CD14-positive monocyte (primary cell): Measurements from ENCODE around the gene RWDD4. TPM values are rescaled to one million over a fixed set of nuclear protein-coding genes. Genes with fewer than 3 reads are reported as not detected.

ENCODE experiments used
- DNase-seq, 3 donors: peaks; one replicate each; pipeline ENCODE4 v3.0.0-alpha.2; 2011 to 2022
- H2AFZ ChIP-seq: 2 replicates; pipeline ENCODE4 v1.6.0; 2012; ENCODE audit warnings: mild to moderate bottlenecking, low read depth, low read length, inconsistent platforms; ENCODE audit not compliant: insufficient read depth, poor library complexity, severe bottlenecking
- H3K27ac ChIP-seq, 2 donors: 1 replicate in 1 of 2; 2 replicates in 1 of 2; pipeline ENCODE4 v1.5.1; 2012 to 2013; ENCODE audit warnings: low read length in 2 of 2, control low read depth in 1 of 2, inconsistent platforms in 1 of 2, low read depth in 1 of 2, mild to moderate bottlenecking in 1 of 2
- H3K27me3 ChIP-seq, 2 donors: one replicate each; pipeline versions ENCODE4 v1.6.0 to v1.6.1; 2011 to 2013; ENCODE audit warnings: low read length in 2 of 2; ENCODE audit not compliant: control insufficient read depth in 2 of 2, insufficient read depth in 2 of 2
- H3K36me3 ChIP-seq, 2 donors: replicated peaks in 1 of 2; 1 replicate in 1 of 2; 2 replicates in 1 of 2; pipeline versions ENCODE4 v1.5.1 to v1.6.1; 2012 to 2013; ENCODE audit warnings: low read length in 2 of 2, control low read depth in 1 of 2, inconsistent platforms in 1 of 2, mild to moderate bottlenecking in 1 of 2; ENCODE audit not compliant: insufficient read depth in 2 of 2, control insufficient read depth in 1 of 2
- H3K4me1 ChIP-seq, 2 donors: 1 replicate in 1 of 2; 2 replicates in 1 of 2; pipeline versions ENCODE4 v1.5.1 to v1.6.1; 2012 to 2013; ENCODE audit warnings: low read length in 2 of 2, control low read depth in 1 of 2, inconsistent platforms in 1 of 2, mild to moderate bottlenecking in 1 of 2, moderate library complexity in 1 of 2; ENCODE audit not compliant: insufficient read depth in 2 of 2, control insufficient read depth in 1 of 2
- H3K4me2 ChIP-seq: replicated peaks from 2 replicates; pipeline ENCODE3; 2012; ENCODE audit warnings: low read length, moderate library complexity, mild to moderate bottlenecking; ENCODE audit not compliant: poor library complexity, severe bottlenecking; ENCODE audit errors: extremely low read depth
- H3K4me3 ChIP-seq, 3 experiments: fragments of 200-600 bp in 1 of 3; sonication (generic) in 1 of 3; replicated peaks in 1 of 3; 1 replicate in 2 of 3; 2 replicates in 1 of 3; pipeline ENCODE4 v1.5.1; 2011 to 2013; ENCODE audit warnings: low read length in 3 of 3, mild to moderate bottlenecking in 3 of 3, control low read depth in 2 of 3, low read depth in 2 of 3, inconsistent platforms in 1 of 3, moderate library complexity in 1 of 3
- H3K79me2 ChIP-seq: 2 replicates; pipeline ENCODE4 v1.6.0; 2012; ENCODE audit warnings: mild to moderate bottlenecking, control low read depth, inconsistent platforms, low read length, moderate library complexity; ENCODE audit not compliant: insufficient read depth
- H3K9ac ChIP-seq: 2 replicates; pipeline ENCODE4 v1.6.0; 2017; ENCODE audit warnings: low read length, mild to moderate bottlenecking; ENCODE audit not compliant: insufficient read depth, poor library complexity, severe bottlenecking
- H3K9me3 ChIP-seq, 2 donors: replicated peaks in 1 of 2; 1 replicate in 1 of 2; 2 replicates in 1 of 2; pipeline versions ENCODE4 v1.5.1 to v1.6.1; 2012 to 2013; ENCODE audit warnings: low read length in 2 of 2, control low read depth in 1 of 2; ENCODE audit not compliant: control insufficient read depth in 1 of 2, insufficient read depth in 1 of 2
- H4K20me1 ChIP-seq: 2 replicates; pipeline ENCODE4 v1.6.0; 2012; ENCODE audit warnings: mild to moderate bottlenecking, low read length, control low read depth, moderate library complexity; ENCODE audit not compliant: insufficient read depth
- H3K27ac Mint-ChIP-seq, 7 donors: one replicate each; pipeline ENCODE4 v1.8.0; 2020; ENCODE audit warnings: mild to moderate bottlenecking in 7 of 7, mixed read lengths in 7 of 7, moderate library complexity in 6 of 7, inconsistent platforms in 2 of 7
- H3K27me3 Mint-ChIP-seq, 3 donors: one replicate each; pipeline ENCODE4 v1.8.0; 2021 to 2022; ENCODE audit warnings: low read depth in 3 of 3, mild to moderate bottlenecking in 3 of 3, mixed read lengths in 3 of 3, moderate library complexity in 3 of 3, inconsistent platforms in 1 of 3
- H3K36me3 Mint-ChIP-seq, 2 donors: one replicate each; pipeline ENCODE4 v1.8.0; 2020; ENCODE audit warnings: mixed read lengths in 2 of 2, inconsistent platforms in 1 of 2, mild to moderate bottlenecking in 1 of 2
- H3K4me1 Mint-ChIP-seq: one replicate; pipeline ENCODE4 v1.8.0; 2020; ENCODE audit warnings: mild to moderate bottlenecking, mixed read lengths
- H3K4me3 Mint-ChIP-seq, 2 donors: one replicate each; pipeline ENCODE4 v1.8.0; 2020; ENCODE audit warnings: mild to moderate bottlenecking in 2 of 2, mixed read lengths in 2 of 2, moderate library complexity in 1 of 2
- H3K9me3 Mint-ChIP-seq, 7 donors: one replicate each; pipeline ENCODE4 v1.8.0; 2020 to 2022; ENCODE audit warnings: mixed read lengths in 7 of 7, mild to moderate bottlenecking in 6 of 7, moderate library complexity in 6 of 7, inconsistent platforms in 2 of 7
- WGBS: methylation state at CpG from one replicate; pipeline ENCODE4 v1.1.5; 2013; ENCODE audit warnings: missing lambda C conversion rate; ENCODE audit not compliant: insufficient coverage; 5-methylcytosine and 5-hydroxymethylcytosine counted together
- intact Hi-C, 2 donors: fragments of 100-400 bp; cut with micrococcal nuclease; formaldehyde crosslinking; loops; one replicate each; pipeline versions ENCODE4 v1.15.0 to v1.15.1; 2023
- polyA plus RNA-seq, 3 donors: library from polyadenylated mRNA; depleted of rRNA in 1 of 3; unstranded in 2 of 3; stranded (reverse) in 1 of 3; fragments of 300-500 nt in 2 of 3; fragments of >200 nt in 1 of 3; fragmentation: Illumina TruSeq in 2 of 3; gene quantifications; 1 replicate in 2 of 3; 2 replicates in 1 of 3; pipeline ENCODE4 v1.2.3, GENCODE V29; 2012 to 2021
- TF ChIP-seq, protein P1 (sequence below): fragments of 200-600 bp; IDR thresholded peaks from one replicate; pipeline ENCODE4 v1.8.0; 2022; ENCODE audit warnings: antibody characterized with exemption, mild to moderate bottlenecking

The RWDD4 gene
- polyA plus RNA-seq, 3 donors = 4.4 to 21.2 (median 16.5) TPM

DNA sequence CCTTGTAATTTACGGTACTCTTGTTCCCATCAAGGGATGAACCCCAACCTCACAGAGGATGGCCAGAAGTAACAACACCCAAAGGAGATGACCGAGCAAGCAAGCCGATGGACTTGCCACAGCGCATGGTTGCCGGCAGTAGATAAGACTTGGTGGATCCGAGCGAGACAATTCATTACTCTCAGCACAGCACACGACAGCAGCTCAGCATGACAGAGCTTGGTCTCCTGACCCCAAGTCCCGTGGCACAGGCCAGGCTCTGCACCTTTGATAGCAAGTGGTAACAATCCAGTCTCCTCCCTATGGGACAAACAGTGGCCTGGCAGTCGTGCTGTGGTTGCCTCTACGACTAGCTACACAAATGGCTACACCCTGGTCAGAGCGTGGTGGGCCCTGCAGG is 26.3 kb downstream of the RWDD4 start:
- H3K4me1 ChIP-seq = no peaks in the 10 kb centered on the region
- no peak overlapping the region for H3K4me2 ChIP-seq
- intact Hi-C loops = no loop called here
- H3K27ac ChIP-seq = no peak overlapping the region
- H3K9me3 ChIP-seq = no peaks in the 10 kb centered on the region
- no peaks in the 10 kb centered on the region for H3K36me3 ChIP-seq
- H3K9me3 Mint-ChIP-seq = no peaks in the 10 kb centered on the region
- H3K36me3 Mint-ChIP-seq = no peaks in the 10 kb centered on the region
- no peak overlapping the region for H2AFZ ChIP-seq
- H3K27ac Mint-ChIP-seq = no peak overlapping the region
- H3K79me2 ChIP-seq = no peaks in the 10 kb centered on the region
- no peak overlapping the region for H3K9ac ChIP-seq
- peaks cover 0 to 2% (median 1%) of the 10 kb centered on the region in 3 donors for H3K27me3 Mint-ChIP-seq
- DNase-seq = no peak
- H3K4me3 ChIP-seq = no peak overlapping the region
- H3K4me1 Mint-ChIP-seq = no peaks in the 10 kb centered on the region
- no peaks in the 10 kb centered on the region for H4K20me1 ChIP-seq
- WGBS = 97% methylated on average over 12 of the region's 12 CpGs
- no peak overlapping the region for H3K4me3 Mint-ChIP-seq
- H3K27me3 ChIP-seq = no peaks in the 10 kb centered on the region
- TF ChIP-seq, protein P1, sequence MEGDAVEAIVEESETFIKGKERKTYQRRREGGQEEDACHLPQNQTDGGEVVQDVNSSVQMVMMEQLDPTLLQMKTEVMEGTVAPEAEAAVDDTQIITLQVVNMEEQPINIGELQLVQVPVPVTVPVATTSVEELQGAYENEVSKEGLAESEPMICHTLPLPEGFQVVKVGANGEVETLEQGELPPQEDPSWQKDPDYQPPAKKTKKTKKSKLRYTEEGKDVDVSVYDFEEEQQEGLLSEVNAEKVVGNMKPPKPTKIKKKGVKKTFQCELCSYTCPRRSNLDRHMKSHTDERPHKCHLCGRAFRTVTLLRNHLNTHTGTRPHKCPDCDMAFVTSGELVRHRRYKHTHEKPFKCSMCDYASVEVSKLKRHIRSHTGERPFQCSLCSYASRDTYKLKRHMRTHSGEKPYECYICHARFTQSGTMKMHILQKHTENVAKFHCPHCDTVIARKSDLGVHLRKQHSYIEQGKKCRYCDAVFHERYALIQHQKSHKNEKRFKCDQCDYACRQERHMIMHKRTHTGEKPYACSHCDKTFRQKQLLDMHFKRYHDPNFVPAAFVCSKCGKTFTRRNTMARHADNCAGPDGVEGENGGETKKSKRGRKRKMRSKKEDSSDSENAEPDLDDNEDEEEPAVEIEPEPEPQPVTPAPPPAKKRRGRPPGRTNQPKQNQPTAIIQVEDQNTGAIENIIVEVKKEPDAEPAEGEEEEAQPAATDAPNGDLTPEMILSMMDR = no peak

DNA sequence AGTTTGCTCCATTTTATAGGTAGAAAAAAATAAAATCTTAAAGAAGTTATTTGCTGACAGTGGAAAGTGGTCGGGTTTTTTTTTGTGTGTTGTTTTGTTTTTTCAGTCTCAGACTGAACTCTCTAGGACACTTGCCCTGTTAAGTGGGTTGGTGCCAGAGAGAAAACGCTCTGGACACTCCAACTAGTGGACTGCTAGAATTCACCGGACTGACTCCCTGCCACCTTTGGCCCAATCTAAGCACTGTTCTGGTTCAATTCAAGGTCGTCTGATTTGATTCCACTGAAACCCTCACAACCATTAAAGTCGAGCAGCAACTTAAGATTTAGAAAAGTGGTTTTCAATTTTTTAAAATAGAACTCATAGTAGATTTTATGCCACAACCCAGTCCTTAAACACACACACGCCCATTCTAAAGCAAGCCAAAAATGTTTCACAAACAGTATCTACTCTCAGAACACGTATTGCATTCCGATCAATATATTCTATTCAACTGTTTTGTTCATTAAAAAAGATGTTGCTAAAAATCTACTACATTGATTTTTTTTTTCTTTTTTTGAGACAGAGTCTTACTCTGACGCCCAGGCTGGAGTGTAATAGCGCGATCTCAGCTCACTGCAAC is 27.3 kb downstream of the RWDD4 start:
- Mint-ChIP-seq H3K9me3 (no peaks in the 10 kb centered on the region), H3K36me3 (no peaks in the 10 kb centered on the region), H3K27me3 (peaks cover 0 to 2% (median 1%) of the 10 kb centered on the region in 3 donors), H3K27ac (peak overlapping the region in 1 of 7 donors; percentile 7), H3K4me1 (no peaks in the 10 kb centered on the region), H3K4me3 (no peak overlapping the region)
- no peaks in the 10 kb centered on the region for H3K36me3 ChIP-seq
- H2AFZ ChIP-seq = no peak overlapping the region
- H3K9ac ChIP-seq = no peak overlapping the region
- intact Hi-C loops = no loop called here
- TF ChIP-seq, protein P1 = no peak
- H4K20me1 ChIP-seq = no peaks in the 10 kb centered on the region
- no peaks in the 10 kb centered on the region for H3K27me3 ChIP-seq
- WGBS = 100% methylated on average over 1 of the region's 11 CpGs
- no peaks in the 10 kb centered on the region for H3K9me3 ChIP-seq
- H3K4me1 ChIP-seq = no peaks in the 10 kb centered on the region
- no peak overlapping the region for H3K4me2 ChIP-seq
- no peak overlapping the region for H3K27ac ChIP-seq
- H3K79me2 ChIP-seq = no peaks in the 10 kb centered on the region
- H3K4me3 ChIP-seq = no peak overlapping the region
- no peak for DNase-seq
